ENCODE data around the gene TOPORS.

Gene TOPORS

GRCh38 chr9:32490601-32491000 is 61.8 kb downstream of the TOPORS start:
- DNase-seq (ENCODE audit: low read depth), result no peak
- H3K4me3 ChIP-seq (ENCODE audit: control insufficient read depth, low read depth, low read length), result no peak overlapping the region
- TF ChIP-seq CTCF (IDR thresholded peaks at IDR 0.05; ENCODE audit: control insufficient read depth, insufficient read depth, low read depth, low read length, missing control alignments), result no peak
